Activated CD4-positive, CD25-positive, alpha-beta regulatory T cell (primary cell): Measurements from ENCODE around the gene INHBE.
"Not testable (repeated sequence)": the region's sequence is repeated elsewhere in the genome, so short reads cannot be mapped to it uniquely, and the experiment has no call there.

Experiments used
- DNase-seq, 4 experiments: peaks; one replicate each; lab custom pipeline; 2025; lab: John Stamatoyannopoulos, UW

Gene INHBE

DNA sequence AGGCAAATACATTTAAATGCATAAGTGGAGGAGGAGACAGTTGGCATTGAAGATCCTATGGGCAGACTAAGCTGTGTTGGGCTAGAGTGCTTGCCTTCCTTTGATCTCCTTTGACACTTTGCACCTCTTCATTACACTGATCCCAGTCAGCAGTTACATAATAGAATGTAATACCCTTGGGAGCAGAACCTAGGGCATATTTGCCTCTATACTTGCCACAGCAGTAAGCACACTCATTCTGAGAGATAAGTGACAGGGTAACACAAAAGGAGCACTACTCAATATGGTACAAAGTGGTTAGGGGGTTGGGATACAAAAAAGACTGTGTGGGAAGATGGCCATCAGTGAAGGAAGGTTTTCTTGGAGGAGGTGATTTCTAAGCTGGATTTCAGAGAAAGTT lies 41.7 kb downstream of the INHBE start:
- DNase-seq, result no peak

DNA sequence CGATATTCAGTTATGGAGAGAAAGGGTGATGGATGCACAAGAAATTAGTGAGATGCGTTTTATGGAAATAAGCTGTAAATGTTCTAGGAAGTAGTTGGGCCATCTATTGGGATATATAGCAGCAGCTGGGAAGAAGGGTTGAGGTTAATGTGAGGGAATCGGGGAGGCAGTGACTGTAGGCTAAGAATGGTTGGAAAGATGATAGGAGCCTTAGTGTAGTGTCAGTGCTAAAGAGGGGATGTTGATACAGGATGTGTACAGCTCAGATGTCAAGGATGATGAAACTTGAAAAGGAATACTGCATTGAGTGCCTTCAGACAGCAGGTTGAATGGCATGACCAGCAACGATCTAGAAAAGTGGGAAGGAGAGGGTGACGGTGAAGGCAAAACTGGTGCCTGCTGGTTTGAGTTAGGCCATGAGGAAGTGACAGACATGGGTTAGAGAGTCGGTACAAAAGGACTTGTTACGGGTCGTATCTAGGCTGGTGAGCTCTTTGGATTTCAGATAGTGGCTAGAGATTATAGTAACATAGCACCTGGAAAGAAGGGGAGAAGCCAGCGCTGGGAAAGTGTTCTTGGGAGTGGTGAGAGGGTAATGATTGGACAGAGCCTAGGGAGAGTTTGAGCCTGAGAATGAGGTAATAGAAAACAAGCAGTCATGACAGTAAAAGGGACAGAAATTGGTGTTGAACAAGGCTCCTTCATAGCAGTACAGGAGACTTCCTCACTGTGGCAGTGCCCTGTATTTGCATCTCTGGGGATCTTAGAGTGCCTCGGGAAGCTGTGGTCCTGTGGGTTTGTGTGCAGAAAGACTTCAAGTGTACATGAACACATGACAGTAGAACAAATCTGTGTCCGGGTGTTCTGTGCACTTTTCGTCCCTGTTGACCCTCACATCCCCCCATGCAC lies 42.4 kb downstream of the INHBE start:
- DNase-seq, result no peak

DNA sequence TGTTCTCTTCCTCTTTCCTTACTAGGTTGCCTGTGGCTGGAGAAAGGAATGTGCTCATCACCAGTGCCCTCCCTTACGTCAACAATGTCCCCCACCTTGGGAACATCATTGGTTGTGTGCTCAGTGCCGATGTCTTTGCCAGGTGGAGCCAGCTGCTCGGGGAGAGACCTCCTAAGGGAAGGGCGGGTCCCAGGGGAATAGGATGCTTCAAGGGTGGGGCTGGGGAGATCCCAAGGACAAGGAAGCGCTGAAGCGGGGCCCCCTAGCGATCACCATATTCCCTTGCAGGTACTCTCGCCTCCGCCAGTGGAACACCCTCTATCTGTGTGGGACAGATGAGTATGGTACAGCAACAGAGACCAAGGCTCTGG lies 43.0 kb downstream of the INHBE start:
- DNase-seq, result no peak

DNA sequence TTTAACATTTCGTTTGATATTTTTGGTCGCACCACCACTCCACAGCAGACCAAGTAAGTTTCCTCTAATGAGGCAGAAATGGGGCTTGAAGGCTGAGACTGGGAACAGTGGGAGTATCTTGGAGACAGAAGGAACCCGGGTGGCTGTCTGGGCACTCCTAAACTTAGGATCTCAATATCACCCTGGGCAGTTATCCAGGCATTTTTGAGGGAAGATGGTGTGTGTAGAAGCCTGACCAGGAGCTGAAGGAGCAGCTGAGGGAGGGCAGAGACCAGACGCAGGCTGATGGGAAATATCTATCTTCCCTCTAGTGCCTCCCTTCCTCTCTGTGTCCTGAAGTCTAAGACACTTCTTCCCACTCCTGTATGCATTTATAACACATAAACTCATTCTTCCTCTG lies 43.5 kb downstream of the INHBE start:
- no peak for DNase-seq

DNA sequence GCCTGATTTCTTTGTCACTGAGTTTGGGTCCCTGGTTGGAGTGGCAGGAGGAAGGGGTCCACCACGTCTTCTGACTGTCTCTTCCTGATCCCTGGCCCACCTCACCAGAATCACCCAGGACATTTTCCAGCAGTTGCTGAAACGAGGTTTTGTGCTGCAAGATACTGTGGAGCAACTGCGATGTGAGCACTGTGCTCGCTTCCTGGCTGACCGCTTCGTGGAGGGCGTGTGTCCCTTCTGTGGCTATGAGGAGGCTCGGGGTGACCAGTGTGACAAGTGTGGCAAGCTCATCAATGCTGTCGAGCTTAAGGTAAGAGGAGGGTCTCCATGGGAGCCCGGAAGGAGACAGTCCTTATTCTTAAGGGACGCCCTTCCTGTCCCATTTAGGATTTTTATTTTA lies 45.1 kb downstream of the INHBE start:
- DNase-seq, result no peak

DNA sequence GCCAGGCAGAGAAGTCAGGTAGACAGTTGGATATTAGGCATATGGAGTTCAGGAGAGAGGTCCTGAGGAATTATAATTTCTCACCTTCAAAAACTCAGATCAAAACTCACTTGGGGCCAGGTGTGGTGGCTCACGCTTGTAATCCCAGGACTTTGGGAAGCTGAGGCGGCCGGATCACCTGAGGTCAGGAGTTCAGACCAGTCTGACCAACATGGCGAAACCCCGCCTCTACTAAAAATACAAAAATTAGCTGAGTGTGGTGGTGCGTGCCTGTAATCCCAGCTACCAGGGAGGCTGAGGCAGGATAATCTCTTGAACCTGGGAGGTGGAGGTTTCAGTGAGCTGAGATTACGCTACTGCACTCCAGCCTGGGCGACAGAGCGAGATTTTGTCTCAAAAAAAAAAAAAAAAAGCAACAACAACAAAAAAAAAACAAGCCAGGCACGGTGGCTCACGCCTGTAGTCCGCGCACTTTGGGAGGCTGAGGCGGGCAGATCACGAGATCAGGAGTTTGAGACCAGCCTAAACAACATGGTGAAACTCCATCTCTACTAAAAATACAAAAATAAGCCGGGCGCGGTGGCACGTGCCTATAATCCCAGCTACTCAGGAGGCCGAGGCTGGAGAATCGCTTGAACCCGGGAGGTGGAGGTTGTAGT lies 47.3 kb downstream of the INHBE start:
- DNase-seq, result not testable (repeated sequence)

DNA sequence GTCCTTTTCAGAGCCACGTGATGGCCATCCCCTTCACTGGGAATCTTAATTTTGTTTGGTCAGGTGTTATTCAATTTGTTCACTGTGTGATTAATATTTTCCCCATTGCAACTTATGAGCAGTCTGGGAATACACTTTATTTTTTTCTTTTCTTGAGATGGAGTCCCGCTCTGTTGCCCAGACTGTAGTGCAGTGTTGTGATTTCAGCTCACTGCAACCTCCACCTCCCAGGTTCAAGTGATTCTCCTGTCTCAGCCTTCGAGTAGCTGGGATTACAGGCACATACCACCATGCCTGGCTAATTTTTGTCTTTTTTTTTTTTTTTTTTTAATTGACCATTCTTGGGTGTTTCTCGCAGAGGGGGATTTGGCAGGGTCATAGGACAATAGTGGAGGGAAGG lies 51.4 kb downstream of the INHBE start:
- not testable (repeated sequence) for DNase-seq
